SK-N-SH (cell line): ENCODE data around the gene RFX1. TPM values are rescaled to one million over a fixed set of nuclear protein-coding genes. Genes with fewer than 3 reads are reported as not detected.

Source experiments
- CTCF ChIA-PET: fragments of 300-600, 350-600 bp; formaldehyde crosslinking; extraction: SDS; loops from one replicate; lab custom pipeline; 2021; lab: Yijun Ruan, JAX
- POLR2A ChIA-PET: fragments of 350-600 bp; sonication (Branson Sonifier 250); formaldehyde crosslinking; extraction: SDS; loops from one replicate; lab custom pipeline; 2020; ENCODE audit warnings: antibody characterized with exemption, inconsistent platforms; lab: Yijun Ruan, JAX
- DNase-seq: peaks from one replicate; pipeline ENCODE4 v3.0.0; 2012
- H2AFZ ChIP-seq: fragments of 200-600 bp; sonication (generic); 2 replicates; pipeline ENCODE4 v1.8.1; 2016; ENCODE audit warnings: antibody characterized with exemption, mild to moderate bottlenecking, low read depth
- H3F3A ChIP-seq: fragments of 200-600 bp; sonication (generic); replicated peaks from 2 replicates; pipeline ENCODE3; 2016; ENCODE audit warnings: antibody characterized with exemption, mild to moderate bottlenecking; ENCODE audit not compliant: insufficient read depth
- H3K27ac ChIP-seq, 2 experiments: fragments of 200-500 bp in 1 of 2; fragments of 200-600 bp in 1 of 2; sonication (Bioruptor generic) in 1 of 2; sonication (generic), shearing (Covaris generic) in 1 of 2; 2 replicates each; pipeline versions ENCODE4 v1.5.1 to v1.6.1; 2014 to 2016; ENCODE audit warnings: low read depth in 2 of 2, inconsistent platforms in 1 of 2, low read length in 1 of 2, mild to moderate bottlenecking in 1 of 2, mixed read lengths in 1 of 2
- H3K27me3 ChIP-seq: fragments of 200-600 bp; sonication (generic), shearing (Covaris generic); 2 replicates; pipeline ENCODE4 v1.6.1; 2016; ENCODE audit warnings: mixed run types; ENCODE audit not compliant: insufficient read depth
- H3K36me3 ChIP-seq, 2 experiments: fragments of 200-500 bp in 1 of 2; fragments of 200-600 bp in 1 of 2; sonication (Bioruptor generic) in 1 of 2; sonication (generic) in 1 of 2; replicated peaks in 1 of 2; 2 replicates each; pipeline versions ENCODE3 to v1.5.1; 2014 to 2016; ENCODE audit warnings: low read length in 1 of 2, mild to moderate bottlenecking in 1 of 2; ENCODE audit not compliant: insufficient read depth in 2 of 2, control insufficient read depth in 1 of 2
- H3K4me1 ChIP-seq, 2 experiments: fragments of 200-500 bp in 1 of 2; fragments of 200-600 bp in 1 of 2; sonication (Bioruptor generic) in 1 of 2; sonication (generic), shearing (Covaris generic) in 1 of 2; 2 replicates each; pipeline versions ENCODE4 v1.5.1 to v1.6.1; 2014 to 2016; ENCODE audit warnings: low read depth in 1 of 2, low read length in 1 of 2, mixed run types in 1 of 2; ENCODE audit not compliant: insufficient read depth in 2 of 2, control insufficient read depth in 1 of 2
- H3K4me2 ChIP-seq: fragments of 200-600 bp; sonication (generic), shearing (Covaris generic); 2 replicates; pipeline ENCODE4 v1.6.1; 2017; ENCODE audit warnings: mixed run types
- H3K4me3 ChIP-seq, 2 experiments: fragments of 200-500 bp in 1 of 2; fragments of 200-600 bp in 1 of 2; sonication (Bioruptor generic) in 1 of 2; sonication (generic), shearing (Covaris generic) in 1 of 2; 2 replicates each; pipeline versions ENCODE4 v1.5.1 to v1.8.1; 2014 to 2016; ENCODE audit warnings: low read depth in 2 of 2, inconsistent platforms in 1 of 2, low read length in 1 of 2, mild to moderate bottlenecking in 1 of 2, mixed read lengths in 1 of 2, moderate library complexity in 1 of 2
- H3K79me2 ChIP-seq: fragments of 200-600 bp; sonication (generic); 2 replicates; pipeline ENCODE4 v1.8.1; 2017; ENCODE audit warnings: mild to moderate bottlenecking; ENCODE audit not compliant: insufficient read depth
- H3K9ac ChIP-seq: fragments of 200-600 bp; sonication (generic); 2 replicates; pipeline ENCODE4 v1.6.1; 2017; ENCODE audit warnings: mixed run types
- H3K9me2 ChIP-seq: fragments of 200-600 bp; sonication (generic); 2 replicates; pipeline ENCODE4 v1.6.1; 2017; ENCODE audit warnings: mixed run types
- H3K9me3 ChIP-seq: fragments of 200-600 bp; sonication (generic); 2 replicates; pipeline ENCODE4 v1.6.1; 2017; ENCODE audit warnings: mixed run types, mild to moderate bottlenecking, moderate library complexity
- H4K20me1 ChIP-seq: fragments of 200-600 bp; sonication (generic); 2 replicates; pipeline ENCODE4 v1.6.1; 2017; ENCODE audit warnings: mild to moderate bottlenecking, mixed run types; ENCODE audit not compliant: insufficient read depth
- CHD2 ChIP-seq: fragments of 150-350 bp; IDR thresholded peaks from 2 replicates; pipeline ENCODE4 v1.6.1; 2018; ENCODE audit warnings: low read length; ENCODE audit not compliant: partially characterized antibody
- CTCF ChIP-seq: fragments of 200-600 bp; sonication (generic); IDR thresholded peaks from 2 replicates; pipeline ENCODE4 v1.6.1; 2017; ENCODE audit warnings: antibody characterized with exemption, mild to moderate bottlenecking, moderate library complexity
- ELF1 ChIP-seq: IDR thresholded peaks from 2 replicates; pipeline ENCODE4 v1.4.0; 2012
- EP300 ChIP-seq, 2 experiments: IDR thresholded peaks; 2 replicates each; pipeline versions ENCODE4 v1.4.0 to v1.6.1; 2012; ENCODE audit warnings: borderline replicate concordance in 1 of 2, low read depth in 1 of 2, low read length in 1 of 2
- EZH2phosphoT487 ChIP-seq: fragments of 200-600 bp; sonication (generic); IDR thresholded peaks from 2 replicates; pipeline ENCODE4 v1.6.1; 2017; ENCODE audit warnings: low read depth, mixed run types, mild to moderate bottlenecking, antibody characterized with exemption, moderate library complexity, borderline replicate concordance
- FOXJ3 ChIP-seq: sonication (generic); formaldehyde crosslinking; IDR thresholded peaks from 2 replicates; pipeline ENCODE4 v1.5.1; 2020; ENCODE audit warnings: mild to moderate bottlenecking, missing genetic modification reagents
- NRF1 ChIP-seq: IDR thresholded peaks from 2 replicates; pipeline ENCODE4 v1.6.1; 2012; ENCODE audit warnings: low read depth, mild to moderate bottlenecking, low read length
- PBX3 ChIP-seq: IDR thresholded peaks from 2 replicates; pipeline ENCODE4; 2012
- RCOR1 ChIP-seq: fragments of 150-350 bp; IDR thresholded peaks from 2 replicates; pipeline ENCODE4 v1.6.1; 2017; ENCODE audit warnings: antibody characterized with exemption, low read length
- RFX5 ChIP-seq: IDR thresholded peaks from 2 replicates; pipeline ENCODE4 v1.6.1; 2012; ENCODE audit warnings: mild to moderate bottlenecking, improper control_type of control experiment, low read length
- TCF12 ChIP-seq: IDR thresholded peaks from 2 replicates; pipeline ENCODE4 v1.4.0; 2012
- USF1 ChIP-seq: IDR thresholded peaks from 2 replicates; pipeline ENCODE4 v1.4.0; 2012; ENCODE audit warnings: low read depth, borderline replicate concordance
- WGBS: methylation state at CpG from one replicate; pipeline ENCODE4 v1.1.6; 2017; ENCODE audit warnings: low lambda C conversion rate; 5-methylcytosine and 5-hydroxymethylcytosine counted together
- polyA plus RNA-seq, 3 experiments: library from polyadenylated mRNA; depleted of rRNA; stranded (reverse); fragments of >200 nt; gene quantifications; 2 replicates each; pipeline ENCODE4 v1.2.3, GENCODE V29; 2012

Gene RFX1
- polyA plus RNA-seq, 1 of the 3 experiments (the other 2 are of a cell fraction) = 1.5 TPM

- Histone ChIP-seq H3K27me3 (no peaks in the 10 kb centered on the region), H3F3A (peaks cover 13% of the 10 kb centered on the region), H3K9ac (no peak overlapping the region), H3K36me3 (peaks cover 0 to 3% of the 10 kb centered on the region in 2 experiments), H4K20me1 (no peaks in the 10 kb centered on the region), H3K4me1 (peaks cover 13 to 39% of the 10 kb centered on the region in 2 experiments; a peak in 3 of 4 replicates), H3K9me3 (no peaks in the 10 kb centered on the region), H3K9me2 (no peaks in the 10 kb centered on the region), H3K4me2 (no peak overlapping the region), H3K27ac (no peak overlapping the region), H3K4me3 (no peak overlapping the region), H2AFZ (no peak overlapping the region), H3K79me2 (no peaks in the 10 kb centered on the region)
- CTCF ChIA-PET = interaction anchor here (0.7 kb wide), 1 partner anchor 1134 kb away, joined by 3 read pairs; no protein-coding TSS in a partner anchor
- no peak for DNase-seq
- TF ChIP-seq EP300 (IDR thresholded peaks at IDR 0.05; ENCODE audit: borderline replicate concordance in 1 of 2, low read depth in 1 of 2, low read length in 1 of 2) = no peak
- no peak for TF ChIP-seq RFX5
- 88% methylated on average over 6 of the region's 17 CpGs for WGBS
- POLR2A ChIA-PET = no interaction called here
These were observed 24.1 kb downstream of the RFX1 start for GRCh38 chr19:13981988-13982501.

- Histone ChIP-seq H3K4me1 (peaks cover 7 to 33% of the 10 kb centered on the region in 2 experiments; a peak in 3 of 4 replicates), H3K9me2 (no peaks in the 10 kb centered on the region), H3K36me3 (peaks cover 0 to 3% of the 10 kb centered on the region in 2 experiments), H3F3A (peaks cover 8% of the 10 kb centered on the region), H3K4me3 (no peak overlapping the region), H3K9me3 (no peaks in the 10 kb centered on the region), H3K4me2 (no peak overlapping the region), H3K9ac (no peak overlapping the region), H4K20me1 (no peaks in the 10 kb centered on the region), H2AFZ (no peak overlapping the region), H3K27me3 (no peaks in the 10 kb centered on the region), H3K27ac (no peak overlapping the region; a peak in 1 of 4 replicates), H3K79me2 (no peaks in the 10 kb centered on the region)
- WGBS = 92% methylated on average over 7 of the region's 9 CpGs
- DNase-seq = no peak
- ChIA-PET POLR2A (interaction anchor here (0.7 kb wide), 1 partner anchor 17 kb away, joined by 3 read pairs; no protein-coding TSS in a partner anchor), CTCF (interaction anchor here (0.7 to 1.5 kb wide), 3 partner anchors 43 to 1133 kb away, joined by 3 to 6 read pairs (median 5); partner anchors contain the start of gene PODNL1)
- TF ChIP-seq FOXJ3 (CRISPR knock-in tag) (no peak), PBX3 (no peak), USF1 (no peak), CTCF (no peak), EP300 (IDR thresholded peaks at IDR 0.05; ENCODE audit: borderline replicate concordance in 1 of 2, low read depth in 1 of 2, low read length in 1 of 2) (no peak), TCF12 (no peak), ELF1 (no peak), RCOR1 (no peak), NRF1 (no peak), EZH2phosphoT487 (no peak), CHD2 (no peak)
These were observed 24.7 kb downstream of the RFX1 start for GRCh38 chr19:13981467-13981866.
